Psoas muscle (tissue), 8 donors: ENCODE results near the gene WNT9B. TPM values are rescaled to one million over a fixed set of nuclear protein-coding genes. Genes with fewer than 3 reads are reported as not detected.
A peak's percentile ranks its signal among the peaks of the same experiment; 100 is the strongest.

Experiments used
- ATAC-seq, 4 donors: fragments of 200-7000 bp; cut with Tn5 transposase; one replicate each; pipeline ENCODE4 v1.9.1; 2020; ENCODE audit warnings: moderate library complexity in 3 of 4, mild to moderate bottlenecking in 2 of 4
- DNase-seq, 2 donors: peaks; one replicate each; pipeline ENCODE4 v3.0.0-alpha.2; 2020
- H3K27ac ChIP-seq: fragments of 200-600 bp; one replicate; pipeline ENCODE4 v1.8.0; 2022
- H3K27me3 ChIP-seq, 3 donors: fragments of 200-600 bp in 1 of 3; one replicate each; pipeline versions ENCODE4 v1.6.1 to v1.8.0; 2013 to 2022; ENCODE audit warnings: low read length in 2 of 3, mild to moderate bottlenecking in 2 of 3, moderate library complexity in 1 of 3; ENCODE audit not compliant: insufficient read depth in 3 of 3
- H3K36me3 ChIP-seq, 2 donors: fragments of 200-600 bp in 1 of 2; one replicate each; pipeline versions ENCODE4 v1.6.1 to v1.8.0; 2013 to 2022; ENCODE audit warnings: low read depth in 1 of 2, mild to moderate bottlenecking in 1 of 2, moderate library complexity in 1 of 2; ENCODE audit not compliant: insufficient read depth in 1 of 2
- H3K4me1 ChIP-seq: fragments of 200-600 bp; one replicate; pipeline ENCODE4 v1.8.0; 2022
- H3K4me3 ChIP-seq: fragments of 200-600 bp; one replicate; pipeline ENCODE4 v1.8.0; 2022; ENCODE audit warnings: mild to moderate bottlenecking
- H3K9me3 ChIP-seq: fragments of 200-600 bp; one replicate; pipeline ENCODE4 v1.8.0; 2022
- WGBS, 3 donors: extraction: QIAGEN DNeasy Blood & Tissue Kit; methylation state at CpG; one replicate each; pipeline versions ENCODE4 v1.1.6 to v1.1.7; 2013; 5-methylcytosine and 5-hydroxymethylcytosine counted together
- intact Hi-C, 2 donors: fragments of 100-400 bp; cut with DNase I; formaldehyde crosslinking; loops; one replicate each; pipeline versions ENCODE4 v1.11.0 to v1.14.2; 2022
- polyA plus RNA-seq, 3 donors: library from polyadenylated mRNA; stranded (reverse); fragments of 200-250 nt; gene quantifications; one replicate each; pipeline ENCODE4 v1.2.3, GENCODE V29; 2013
- total RNA-seq, 4 donors: library from RNA; stranded (reverse); fragmentation: NEBNext Ultra II Directional in 2 of 4; extraction: Animal tissue kit (Norgen Biotek cat#: 25700) in 2 of 4; gene quantifications; one replicate each; pipeline versions ENCODE4 v1.2.1 to v1.2.4, GENCODE V29; 2021 to 2023
- TF ChIP-seq, protein P1 (sequence below): fragments of 200-600 bp; IDR thresholded peaks from one replicate; pipeline ENCODE4 v1.8.0; 2022; ENCODE audit warnings: antibody characterized with exemption
- donor health status: healthy with polysubstance abuse.
- donor health status: DM: no; HTN: no; CAD: no; lungs with moderate emphysema.
- donor health status: Bipolar disorder and iron deficiency.
- donor health status: healthy.
- donor health status: DM: yes; HTN: yes; CAD: no.
- donor health status: DM: no; HTN: no; CAD: no.
- donor health status: DM: no; HTN: no; CAD: no.
- donor health status: DM: yes; HTN: yes; CAD: no.

Gene WNT9B
- total and polyA plus RNA-seq, 7 donors = 0.05 to 0.32 (median 0.13) TPM; not detected in 3

DNA sequence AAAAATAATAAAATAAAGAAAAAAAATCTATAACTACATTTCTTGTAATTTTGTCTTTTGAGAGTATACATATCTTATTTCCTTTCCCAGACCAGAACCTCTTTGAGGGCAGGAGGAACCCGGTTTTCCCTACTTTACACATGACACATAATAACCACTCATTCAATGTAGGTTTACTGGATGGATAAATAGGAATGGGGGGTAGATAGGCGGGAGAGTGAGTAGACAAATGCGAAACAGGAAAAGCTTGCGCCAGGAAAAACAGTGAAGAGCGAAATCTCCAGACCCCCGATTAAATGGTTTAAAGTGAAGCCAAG, 71.1 kb downstream of the WNT9B start:
- Histone ChIP-seq H3K27ac (peak overlapping the region; percentile 96), H3K4me3 (peak overlapping the region; percentile 82), H3K9me3 (no peaks in the 10 kb centered on the region), H3K4me1 (peaks cover 32% of the 10 kb centered on the region), H3K36me3 (no peaks in the 10 kb centered on the region), H3K27me3 (no peaks in the 10 kb centered on the region)
- TF ChIP-seq, protein P1, sequence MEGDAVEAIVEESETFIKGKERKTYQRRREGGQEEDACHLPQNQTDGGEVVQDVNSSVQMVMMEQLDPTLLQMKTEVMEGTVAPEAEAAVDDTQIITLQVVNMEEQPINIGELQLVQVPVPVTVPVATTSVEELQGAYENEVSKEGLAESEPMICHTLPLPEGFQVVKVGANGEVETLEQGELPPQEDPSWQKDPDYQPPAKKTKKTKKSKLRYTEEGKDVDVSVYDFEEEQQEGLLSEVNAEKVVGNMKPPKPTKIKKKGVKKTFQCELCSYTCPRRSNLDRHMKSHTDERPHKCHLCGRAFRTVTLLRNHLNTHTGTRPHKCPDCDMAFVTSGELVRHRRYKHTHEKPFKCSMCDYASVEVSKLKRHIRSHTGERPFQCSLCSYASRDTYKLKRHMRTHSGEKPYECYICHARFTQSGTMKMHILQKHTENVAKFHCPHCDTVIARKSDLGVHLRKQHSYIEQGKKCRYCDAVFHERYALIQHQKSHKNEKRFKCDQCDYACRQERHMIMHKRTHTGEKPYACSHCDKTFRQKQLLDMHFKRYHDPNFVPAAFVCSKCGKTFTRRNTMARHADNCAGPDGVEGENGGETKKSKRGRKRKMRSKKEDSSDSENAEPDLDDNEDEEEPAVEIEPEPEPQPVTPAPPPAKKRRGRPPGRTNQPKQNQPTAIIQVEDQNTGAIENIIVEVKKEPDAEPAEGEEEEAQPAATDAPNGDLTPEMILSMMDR = no peak
- 0 to 1% (median 0%) methylated on average over 6 of the region's 6 CpGs for WGBS, 3 donors
- ATAC-seq (peak in 3 of 4 donors; percentile 30 to 40 (median 35)), DNase-seq (no peak)
- intact Hi-C loops = no loop called here

DNA sequence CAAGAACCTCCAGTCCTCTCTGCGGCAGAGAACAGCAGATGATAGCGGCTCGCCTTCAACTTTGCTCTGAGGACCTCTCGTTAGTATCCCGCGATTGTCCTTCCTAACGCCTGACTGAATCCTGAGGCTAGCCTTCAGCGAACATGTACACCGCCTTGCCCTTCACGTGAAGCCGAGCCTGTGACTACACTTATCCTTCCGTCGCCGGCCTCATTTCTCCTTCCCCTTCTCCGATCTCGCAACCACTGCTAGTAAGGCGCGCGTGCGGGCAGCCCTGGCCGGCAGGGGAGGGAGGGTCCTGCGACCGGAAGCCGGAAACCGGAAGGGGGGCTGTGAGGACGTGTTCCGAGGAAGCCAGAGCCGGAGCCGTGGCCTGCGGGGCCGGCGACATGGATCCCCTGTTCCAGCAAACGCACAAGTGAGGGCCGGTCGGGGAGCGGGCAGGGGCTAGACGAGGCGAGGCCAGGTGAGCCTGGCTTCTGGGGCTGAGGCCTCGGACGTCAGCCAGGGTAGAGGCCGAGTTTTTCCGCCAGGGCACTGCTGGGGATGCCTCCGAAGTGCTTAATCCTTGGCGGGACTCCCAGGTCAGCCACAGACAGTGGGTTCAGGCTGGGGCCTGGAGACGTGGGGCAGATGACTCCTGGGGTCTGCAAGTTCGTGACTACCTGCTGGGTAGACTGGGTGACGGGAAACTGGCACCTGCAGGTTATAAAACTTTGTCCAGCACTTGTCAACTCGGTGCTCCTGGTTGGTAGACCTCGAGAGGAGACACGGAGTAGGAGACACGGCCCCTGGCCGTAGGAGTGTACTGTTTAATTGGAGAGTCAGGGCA, 71.6 kb downstream of the WNT9B start, which contains the start of gene GOSR2:
Gene GOSR2, plus strand, starts transcription at position 357 of the 832 bp plus-strand sequence. Its CDS starts 33 bp downstream, at position 390.
- intact Hi-C loops = no loop called here
- peak within 1 kb of the TSS; percentile 82 for H3K4me3 ChIP-seq
- no peaks in the 10 kb centered on the region for H3K36me3 ChIP-seq
- H3K4me1 ChIP-seq = peaks cover 34% of the 10 kb centered on the region
- peak within 1 kb of the TSS; percentile 96 for H3K27ac ChIP-seq
- peak; percentile 98 to 99 (median 98) for ATAC-seq
- TF ChIP-seq, protein P1 = no peak
- peak; percentile 91 to 96 for DNase-seq
- no peaks in the 10 kb centered on the region for H3K9me3 ChIP-seq
- 0 to 1% (median 0%) methylated on average over 48 to 52 of the region's 52 CpGs for WGBS, 3 donors
- no peaks in the 10 kb centered on the region for H3K27me3 ChIP-seq

DNA sequence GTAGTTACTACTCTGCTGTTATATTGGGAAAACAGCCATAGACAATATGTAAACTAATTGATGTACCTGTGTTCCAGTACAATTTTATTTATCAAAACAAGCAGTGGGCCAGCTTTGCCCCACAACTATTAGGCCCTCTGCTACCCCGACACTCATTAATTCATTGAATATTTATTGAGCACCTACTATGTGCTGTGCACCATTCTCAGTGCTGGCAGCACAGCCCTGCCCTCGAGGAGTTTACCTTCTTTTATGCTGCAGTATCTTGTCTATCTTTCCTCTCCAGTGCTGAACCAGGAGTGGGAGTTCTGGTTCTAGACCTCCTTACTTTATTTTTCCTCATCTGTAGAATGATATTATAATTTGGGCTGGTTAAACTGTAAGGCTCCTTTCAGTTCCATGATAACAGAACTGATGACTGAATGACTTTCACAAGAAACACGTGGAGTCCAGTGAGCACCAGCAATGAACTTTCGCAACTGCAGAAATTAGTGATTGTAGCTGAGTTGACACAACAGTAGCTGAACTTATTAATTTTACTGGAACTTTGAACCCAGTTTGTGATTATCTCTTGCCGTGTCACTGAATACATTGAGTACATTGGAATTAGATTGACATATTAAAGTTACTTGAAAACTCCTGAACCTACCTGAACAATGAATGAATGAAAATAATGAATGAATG, 73.9 kb downstream of the WNT9B start:
- H3K36me3 ChIP-seq = peaks cover 0 to 14% of the 10 kb centered on the region in 2 donors
- WGBS, 3 donors = 73 to 84% (median 79%) methylated on average over 5 of the region's 5 CpGs

DNA sequence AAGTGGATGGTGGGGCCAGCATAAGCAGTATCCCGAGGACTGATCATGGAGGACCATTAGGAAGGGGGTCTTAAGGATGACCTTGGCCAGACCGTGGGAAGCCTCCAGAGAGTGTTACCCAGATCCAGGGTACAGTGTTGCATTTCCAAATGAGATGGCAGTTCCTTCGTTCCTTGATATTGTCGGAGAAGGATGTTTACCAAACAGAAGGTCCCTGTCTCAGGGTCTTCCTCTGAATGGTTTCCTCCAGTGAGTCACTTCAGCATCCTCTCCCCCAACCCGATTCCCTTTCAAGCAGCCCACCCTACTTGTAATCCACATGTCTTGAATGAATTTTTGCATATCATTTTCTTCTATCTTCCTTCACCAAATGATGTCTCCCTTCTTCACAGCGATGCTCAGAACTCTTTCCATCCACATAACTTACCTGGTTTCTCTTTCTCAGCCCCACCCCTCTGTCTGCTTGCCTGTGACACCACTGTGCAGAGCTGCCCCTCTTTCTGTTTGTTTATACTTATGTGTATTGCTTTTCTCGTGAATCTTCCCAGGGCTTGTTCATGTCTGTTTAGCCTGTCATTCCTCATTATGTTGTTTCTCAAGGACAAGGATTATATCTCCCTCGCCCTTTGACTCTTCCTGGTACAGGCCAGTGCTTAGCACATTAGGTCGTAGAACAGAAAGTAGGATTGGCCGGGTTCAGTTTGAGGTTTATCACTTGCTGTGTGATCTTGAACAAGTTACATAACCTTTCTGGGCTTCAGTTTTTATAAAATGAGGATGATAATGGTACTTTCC, 77.3 kb downstream of the WNT9B start:
- peaks cover 8 to 48% of the 10 kb centered on the region in 2 donors for H3K36me3 ChIP-seq
- H3K4me3 ChIP-seq = no peak overlapping the region
- peaks cover 44% of the 10 kb centered on the region for H3K4me1 ChIP-seq
- H3K27me3 ChIP-seq = no peaks in the 10 kb centered on the region
- TF ChIP-seq, protein P1 = no peak
- intact Hi-C loops = no loop called here
- H3K27ac ChIP-seq = no peak overlapping the region
- no peak for ATAC-seq
- DNase-seq = no peak
- H3K9me3 ChIP-seq = no peaks in the 10 kb centered on the region
- 76 to 82% (median 78%) methylated on average over 10 of the region's 10 CpGs for WGBS, 3 donors

More for the DNA sequence above, 73.9 kb downstream of the WNT9B start:
- no peak for DNase-seq
- intact Hi-C loops = no loop called here
- Histone ChIP-seq H3K9me3 (no peaks in the 10 kb centered on the region), H3K27ac (no peak overlapping the region), H3K4me1 (peaks cover 45% of the 10 kb centered on the region), H3K27me3 (no peaks in the 10 kb centered on the region), H3K4me3 (no peak overlapping the region)
- no peak for ATAC-seq
- TF ChIP-seq, protein P1 = no peak
